Panc1 (cell line): ENCODE data around the gene OR51I1. TPM values are rescaled to one million over a fixed set of nuclear protein-coding genes. Genes with fewer than 3 reads are reported as not detected.

Source experiments
- ATAC-seq: fragments of 200-7000 bp; cut with Tn5 transposase; 2 replicates; pipeline ENCODE4 v1.9.1; 2020; ENCODE audit warnings: mild to moderate bottlenecking, moderate library complexity
- BruUV-seq: library from RNA; stranded (reverse); fragments of 400-500 nt; replicated peaks from 2 replicates; lab custom pipeline; 2021; lab: Mats Ljungman, UMichigan
- CTCF ChIA-PET: fragments of 300-600 bp; sonication (Branson Sonifier 250); formaldehyde crosslinking; loops from one replicate; lab custom pipeline; 2022; ENCODE audit warnings: antibody characterized with exemption; lab: Charles Lee
- POLR2A ChIA-PET: fragments of 300-600 bp; sonication (Branson Sonifier 250); formaldehyde crosslinking; loops from one replicate; lab custom pipeline; 2022; ENCODE audit warnings: antibody characterized with exemption; lab: Charles Lee
- DNase-seq: peaks from one replicate; pipeline ENCODE4 v3.0.0-alpha.2; 2010; ENCODE audit warnings: low read depth, low spot score
- H3K27ac ChIP-seq: 2 replicates; pipeline ENCODE4 v1.5.1; 2011; ENCODE audit warnings: mild to moderate bottlenecking, low read length, inconsistent platforms
- H3K27me3 ChIP-seq: fragments of 200-500 bp; sonication (Bioruptor generic); 2 replicates; pipeline ENCODE4 v1.6.0; 2014; ENCODE audit warnings: low read length, inconsistent platforms; ENCODE audit not compliant: control insufficient read depth, insufficient read depth
- H3K36me3 ChIP-seq: fragments of 200-500 bp; sonication (Bioruptor generic); 2 replicates; pipeline ENCODE4 v1.5.1; 2014; ENCODE audit warnings: inconsistent platforms, mild to moderate bottlenecking, low read length, moderate library complexity; ENCODE audit not compliant: control insufficient read depth, insufficient read depth
- H3K4me1 ChIP-seq: 2 replicates; pipeline ENCODE4 v1.5.1; 2011; ENCODE audit warnings: inconsistent platforms, mild to moderate bottlenecking, low read length, moderate library complexity; ENCODE audit not compliant: control insufficient read depth, insufficient read depth
- H3K4me3 ChIP-seq, 2 experiments: 2 replicates each; pipeline ENCODE4 v1.5.1; 2011 to 2012; ENCODE audit warnings: low read depth in 2 of 2, low read length in 2 of 2, mild to moderate bottlenecking in 2 of 2, inconsistent platforms in 1 of 2, moderate library complexity in 1 of 2
- H3K9me3 ChIP-seq: fragments of 200-500 bp; sonication (Bioruptor generic); 2 replicates; pipeline ENCODE4 v1.5.1; 2014; ENCODE audit warnings: low read depth, mild to moderate bottlenecking, inconsistent platforms, low read length, moderate library complexity; ENCODE audit not compliant: control insufficient read depth, insufficient read depth
- POLR2AphosphoS5 ChIP-seq: IDR thresholded peaks from 2 replicates; pipeline ENCODE4 v1.6.1; 2012; ENCODE audit warnings: mild to moderate bottlenecking, low read depth, low read length, moderate library complexity
- REST ChIP-seq, 2 experiments: IDR thresholded peaks; 2 replicates each; pipeline ENCODE4 v1.6.1; 2011 to 2012; ENCODE audit warnings: low read depth in 2 of 2, control low read depth in 1 of 2, low read length in 1 of 2, mild to moderate bottlenecking in 1 of 2, moderate library complexity in 1 of 2; ENCODE audit not compliant: insufficient read depth in 1 of 2
- SIN3A ChIP-seq: IDR thresholded peaks from 2 replicates; pipeline ENCODE4 v1.6.1; 2012; ENCODE audit warnings: low read depth, mild to moderate bottlenecking, low read length, moderate library complexity, borderline replicate concordance; ENCODE audit not compliant: insufficient read depth
- TCF7L2 ChIP-seq: IDR thresholded peaks from 2 replicates; pipeline ENCODE4 v1.6.1; 2011; ENCODE audit warnings: mild to moderate bottlenecking, low read depth, low read length, inconsistent platforms
- in situ Hi-C: cut with HindIII; loops from 2 replicates; pipeline ENCODE4 v1.10.0; 2016; ENCODE audit warnings: low sequenced_read_pairs, low pct_unique_long_range_greater_than_20kb
- intact Hi-C: fragments of 100-400 bp; cut with micrococcal nuclease; formaldehyde crosslinking; loops from one replicate; pipeline ENCODE4 v1.10.0; 2022; ENCODE audit not compliant: unreplicated experiment
- total RNA-seq: library from RNA; stranded (reverse); gene quantifications from one replicate; pipeline ENCODE4 v1.2.1, GENCODE V29; 2021; ENCODE audit not compliant: unreplicated experiment
- TF ChIP-seq, protein P1 (sequence below): fragments of 450-650 bp; IDR thresholded peaks from 2 replicates; pipeline ENCODE4 v1.5.1; 2017; ENCODE audit warnings: mild to moderate bottlenecking

The OR51I1 gene
- total RNA-seq, 1 experiment from 2014 or later, result not detected

- BruUV-seq, result no TSS peak
- no peaks in the 10 kb centered on the region for H3K27me3 ChIP-seq
- no peaks in the 10 kb centered on the region for H3K4me1 ChIP-seq
- in situ Hi-C loops (no loop called here), intact Hi-C loops (no loop called here)
- DNase-seq, result no peak
- TF ChIP-seq, protein P1, sequence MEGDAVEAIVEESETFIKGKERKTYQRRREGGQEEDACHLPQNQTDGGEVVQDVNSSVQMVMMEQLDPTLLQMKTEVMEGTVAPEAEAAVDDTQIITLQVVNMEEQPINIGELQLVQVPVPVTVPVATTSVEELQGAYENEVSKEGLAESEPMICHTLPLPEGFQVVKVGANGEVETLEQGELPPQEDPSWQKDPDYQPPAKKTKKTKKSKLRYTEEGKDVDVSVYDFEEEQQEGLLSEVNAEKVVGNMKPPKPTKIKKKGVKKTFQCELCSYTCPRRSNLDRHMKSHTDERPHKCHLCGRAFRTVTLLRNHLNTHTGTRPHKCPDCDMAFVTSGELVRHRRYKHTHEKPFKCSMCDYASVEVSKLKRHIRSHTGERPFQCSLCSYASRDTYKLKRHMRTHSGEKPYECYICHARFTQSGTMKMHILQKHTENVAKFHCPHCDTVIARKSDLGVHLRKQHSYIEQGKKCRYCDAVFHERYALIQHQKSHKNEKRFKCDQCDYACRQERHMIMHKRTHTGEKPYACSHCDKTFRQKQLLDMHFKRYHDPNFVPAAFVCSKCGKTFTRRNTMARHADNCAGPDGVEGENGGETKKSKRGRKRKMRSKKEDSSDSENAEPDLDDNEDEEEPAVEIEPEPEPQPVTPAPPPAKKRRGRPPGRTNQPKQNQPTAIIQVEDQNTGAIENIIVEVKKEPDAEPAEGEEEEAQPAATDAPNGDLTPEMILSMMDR, result no peak
- TF ChIP-seq TCF7L2 (no peak), SIN3A (no peak), REST (IDR thresholded peaks at IDR 0.05; ENCODE audit: insufficient read depth in 1 of 2, low read depth in 2 of 2, low read length in 1 of 2) (no peak), POLR2AphosphoS5 (no peak)
- no peaks in the 10 kb centered on the region for H3K9me3 ChIP-seq
- no peaks in the 10 kb centered on the region for H3K36me3 ChIP-seq
- POLR2A ChIA-PET, result no interaction called here
- no peak overlapping the region for H3K4me3 ChIP-seq
- no peak overlapping the region for H3K27ac ChIP-seq
- CTCF ChIA-PET, result no interaction called here
- no peak for ATAC-seq
These were observed 47.2 kb downstream of the OR51I1 start for GRCh38 chr11:5394091-5394490.

Other genes with a start within 250 kb of the OR51I1 start
- gene OR51V1, start 240.8 kb downstream of the OR51I1 start, total RNA-seq, result not detected
- 0.72 TPM for gene HBB, start 214.4 kb downstream of the OR51I1 start, total RNA-seq
- not detected for gene HBD, start 207.0 kb downstream of the OR51I1 start, total RNA-seq
- gene HBG1, start 191.7 kb downstream of the OR51I1 start, total RNA-seq, result 2.3 TPM
- 6.5 TPM for gene HBG2, start 186.7 kb downstream of the OR51I1 start, total RNA-seq
- 3.2 TPM for gene HBE1, start 171.6 kb downstream of the OR51I1 start, total RNA-seq
- not detected for gene OR51B4, start 139.6 kb downstream of the OR51I1 start, total RNA-seq
- not detected for gene OR51B2, start 117.2 kb downstream of the OR51I1 start, total RNA-seq
- not detected for gene OR51B5, start 98.0 kb downstream of the OR51I1 start, total RNA-seq
- gene OR51B6, start 90.0 kb downstream of the OR51I1 start, total RNA-seq, result not detected
- gene OR51M1, start 57.7 kb downstream of the OR51I1 start, total RNA-seq, result not detected
- not detected for gene OR51Q1, start 19.4 kb downstream of the OR51I1 start, total RNA-seq
- not detected for gene OR51I2, start 7.8 kb upstream of the OR51I1 start, total RNA-seq
- gene OR52D1, start 47.2 kb upstream of the OR51I1 start, total RNA-seq, result not detected
- gene UBQLN3, start 68.4 kb upstream of the OR51I1 start, total RNA-seq, result not detected
- gene UBQLNL, start 75.2 kb upstream of the OR51I1 start, total RNA-seq, result 0.72 TPM
- gene OR52H1, start 107.0 kb upstream of the OR51I1 start, total RNA-seq, result 0.15 TPM
- not detected for gene OR52B6, start 139.4 kb upstream of the OR51I1 start, total RNA-seq
- gene TRIM6, start 155.1 kb upstream of the OR51I1 start, total RNA-seq, result 53.8 TPM
- 1.5 TPM for gene TRIM34, start 183.5 kb upstream of the OR51I1 start, total RNA-seq
- gene TRIM5, start 243.6 kb upstream of the OR51I1 start, total RNA-seq, result 56.1 TPM
- gene TRIM22, start 248.3 kb upstream of the OR51I1 start, total RNA-seq, result 1.4 TPM